T-cell (primary cell): ENCODE measurements around the gene DIPK2A. TPM values are rescaled to one million over a fixed set of nuclear protein-coding genes. Genes with fewer than 3 reads are reported as not detected.

Experiments used
- ATAC-seq, 4 experiments: fragments of 200-7000 bp in 3 of 4; fragments of 150-1000 bp in 1 of 4; cut with Tn5 transposase; replicated peaks in 1 of 4; 1 replicate in 3 of 4; 2 replicates in 1 of 4; pipeline ENCODE4 v1.10.0; 2021; ENCODE audit warnings: moderate library complexity in 3 of 4, mild to moderate bottlenecking in 2 of 4, moderate number of reproducible peaks in 1 of 4
- CTCF ChIA-PET, 2 donors: fragments of 300-600 bp; sonication (Branson Sonifier 250); formaldehyde crosslinking; loops; one replicate each; lab custom pipeline; 2022; ENCODE audit warnings: antibody characterized with exemption in 2 of 2; lab: Charles Lee
- POLR2A ChIA-PET, 2 donors: fragments of 300-600 bp; sonication (Branson Sonifier 250); formaldehyde crosslinking; loops; one replicate each; lab custom pipeline; 2022; ENCODE audit warnings: antibody characterized with exemption in 2 of 2; lab: Charles Lee
- DNase-seq, 35 experiments: peaks; one replicate each; pipeline versions ENCODE4 v3.0.0 to v3.0.0-alpha.2; 2013 to 2023
- H3K27ac ChIP-seq: one replicate; pipeline ENCODE4 v1.5.1; 2013; ENCODE audit warnings: low read length
- H3K27me3 ChIP-seq, 2 experiments: replicated peaks in 1 of 2; 1 replicate in 1 of 2; 2 replicates in 1 of 2; pipeline versions ENCODE4 v1.6.1 to v1.7.0; 2013; ENCODE audit warnings: low read length in 1 of 2, mixed read lengths in 1 of 2; ENCODE audit not compliant: control insufficient read depth in 2 of 2, insufficient read depth in 2 of 2; ENCODE audit errors: extremely low read depth in 1 of 2
- H3K36me3 ChIP-seq, 2 donors: 1 replicate in 1 of 2; 2 replicates in 1 of 2; pipeline versions ENCODE4 v1.6.1 to v1.7.0; 2013; ENCODE audit warnings: low read length in 1 of 2; ENCODE audit not compliant: control insufficient read depth in 2 of 2, insufficient read depth in 1 of 2; ENCODE audit errors: extremely low read depth in 1 of 2
- H3K4me1 ChIP-seq, 2 experiments: 1 replicate in 1 of 2; 2 replicates in 1 of 2; pipeline versions ENCODE4 v1.6.1 to v1.7.0; 2013; ENCODE audit warnings: low read length in 2 of 2, mixed read lengths in 1 of 2; ENCODE audit not compliant: insufficient read depth in 2 of 2, control insufficient read depth in 1 of 2; ENCODE audit errors: extremely low read depth in 1 of 2
- H3K4me3 ChIP-seq, 2 donors: 1 replicate in 1 of 2; 2 replicates in 1 of 2; pipeline versions ENCODE4 v1.5.1 to v1.7.0; 2013; ENCODE audit warnings: mild to moderate bottlenecking in 2 of 2, low read length in 1 of 2, moderate library complexity in 1 of 2; ENCODE audit not compliant: control insufficient read depth in 1 of 2; ENCODE audit errors: extremely low read depth in 1 of 2
- H3K9me3 ChIP-seq: 2 replicates; pipeline ENCODE4 v1.7.0; 2013
- H3K27ac Mint-ChIP-seq, 2 donors: one replicate each; pipeline ENCODE4 v1.8.0; 2020 to 2021; ENCODE audit warnings: mild to moderate bottlenecking in 2 of 2, mixed read lengths in 2 of 2
- H3K27me3 Mint-ChIP-seq, 2 donors: one replicate each; pipeline ENCODE4 v1.8.0; 2021 to 2022; ENCODE audit warnings: mixed read lengths in 2 of 2
- H3K36me3 Mint-ChIP-seq: one replicate; pipeline ENCODE4 v1.8.0; 2021; ENCODE audit warnings: mixed read lengths
- H3K4me1 Mint-ChIP-seq, 3 donors: one replicate each; pipeline ENCODE4 v1.8.0; 2020 to 2022; ENCODE audit warnings: mixed read lengths in 3 of 3, mild to moderate bottlenecking in 1 of 3
- H3K4me3 Mint-ChIP-seq, 3 donors: one replicate each; pipeline ENCODE4 v1.8.0; 2020 to 2022; ENCODE audit warnings: mild to moderate bottlenecking in 3 of 3, mixed read lengths in 3 of 3, moderate library complexity in 3 of 3
- H3K9me3 Mint-ChIP-seq, 3 donors: one replicate each; pipeline ENCODE4 v1.8.0; 2020 to 2022; ENCODE audit warnings: mixed read lengths in 3 of 3
- WGBS: methylation state at CpG from one replicate; pipeline ENCODE4 v1.1.5; 2013; ENCODE audit warnings: missing lambda C conversion rate; ENCODE audit not compliant: insufficient coverage; 5-methylcytosine and 5-hydroxymethylcytosine counted together
- total RNA-seq, 35 experiments: library from RNA in 6 of 35; stranded (reverse) in 6 of 35; fragments of 120-200 nt in 1 of 35; gene quantifications; one replicate each; pipeline versions ENCODE4 v1.2.1 to v1.2.4 and lab custom pipeline; 2013 to 2026

Gene DIPK2A, protein sequence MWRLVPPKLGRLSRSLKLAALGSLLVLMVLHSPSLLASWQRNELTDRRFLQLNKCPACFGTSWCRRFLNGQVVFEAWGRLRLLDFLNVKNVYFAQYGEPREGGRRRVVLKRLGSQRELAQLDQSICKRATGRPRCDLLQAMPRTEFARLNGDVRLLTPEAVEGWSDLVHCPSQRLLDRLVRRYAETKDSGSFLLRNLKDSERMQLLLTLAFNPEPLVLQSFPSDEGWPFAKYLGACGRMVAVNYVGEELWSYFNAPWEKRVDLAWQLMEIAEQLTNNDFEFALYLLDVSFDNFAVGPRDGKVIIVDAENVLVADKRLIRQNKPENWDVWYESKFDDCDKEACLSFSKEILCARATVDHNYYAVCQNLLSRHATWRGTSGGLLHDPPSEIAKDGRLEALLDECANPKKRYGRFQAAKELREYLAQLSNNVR
- total RNA-seq (10 to 100 TPM; 15.7 to 23.1 (median 19.3) TPM), total RNA-seq (lab: John Stamatoyannopoulos, UW) (15.6 to 63.2 (median 28.7) reads per million in 29 experiments)
- total RNA-seq (2013), result 19.9 TPM

GRCh38 chr3:143971359-143972154 is at the start of gene DIPK2A:
Gene DIPK2A (plus strand): TSS chr3:143971823. CDS start chr3:143972333, 510 bp downstream.
- Histone ChIP-seq H3K4me1 (peaks cover 8 to 17% of the 10 kb centered on the region in 2 experiments), H3K4me3 (peak within 1 kb of the TSS; percentile 91 to 92), H3K36me3 (no peaks in the 10 kb centered on the region), H3K9me3 (no peaks in the 10 kb centered on the region), H3K27me3 (no peaks in the 10 kb centered on the region), H3K27ac (peak within 1 kb of the TSS; percentile 79)
- peak within 1 kb of the TSS; percentile 99 to 100 (median 100) for H3K4me3 Mint-ChIP-seq
- peak; percentile 88 to 96 (median 92) for DNase-seq
- WGBS, result 0% methylated on average over 30 of the region's 71 CpGs
- H3K4me1 Mint-ChIP-seq, result peaks cover 25 to 37% (median 29%) of the 10 kb centered on the region in 3 donors
- CTCF ChIA-PET, result interaction anchor here (0.6 to 2.8 kb wide), 21 partner anchors 8 to 1544 kb away, joined by 3 to 16 read pairs (median 4); partner anchors contain the start of genes ATR (in 1 of the 2) and SLC9A9 (in 1 of the 2)
- H3K9me3 Mint-ChIP-seq, result no peaks in the 10 kb centered on the region
- ATAC-seq, result peak; percentile 69 to 79 (median 72)
- POLR2A ChIA-PET, result interaction anchor here (0.6 to 1.5 kb wide), 18 partner anchors 8 to 1427 kb away, joined by 3 to 9 read pairs (median 3); partner anchors contain the start of gene U2SURP (in 1 of the 2)
- H3K27me3 Mint-ChIP-seq, result peaks cover 0 to 7% of the 10 kb centered on the region in 2 donors
- H3K36me3 Mint-ChIP-seq, result no peaks in the 10 kb centered on the region
- peak within 1 kb of the TSS; percentile 94 to 99 for H3K27ac Mint-ChIP-seq

DNA sequence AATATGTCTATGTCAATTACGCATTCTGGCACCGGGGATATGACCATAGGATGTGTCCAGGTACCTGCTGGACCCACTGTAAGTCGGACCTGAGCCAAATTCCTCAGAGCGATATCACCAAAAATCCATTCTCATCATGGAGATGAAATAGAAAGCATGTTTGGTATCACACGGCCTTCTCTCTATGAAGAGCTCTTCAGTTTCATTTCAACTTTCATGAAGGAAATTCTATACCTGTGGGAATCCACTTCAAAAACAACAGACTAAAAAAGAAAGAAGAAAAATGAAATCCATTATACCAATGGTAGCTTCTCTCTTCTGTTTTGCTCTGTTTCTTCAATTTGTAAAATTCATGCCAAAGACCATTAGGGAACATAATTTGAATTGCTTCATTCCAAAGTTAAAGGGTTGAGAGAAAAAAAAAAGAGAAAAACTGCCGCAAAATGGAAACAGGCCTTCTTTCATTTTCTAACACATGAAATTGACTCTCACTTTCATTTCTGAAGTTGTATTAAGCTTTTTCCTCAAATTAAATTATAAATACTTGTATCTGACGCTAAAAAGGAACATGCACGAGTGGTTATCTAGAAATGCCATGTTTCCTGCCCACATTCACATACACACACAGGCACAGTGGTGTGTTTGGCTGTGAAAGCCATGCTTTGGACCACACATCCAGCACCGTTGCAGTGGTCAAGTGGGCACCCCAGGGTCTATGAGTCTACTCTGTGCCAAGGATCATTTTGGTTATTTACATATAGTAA is 46.9 kb upstream of the DIPK2A start:
- ChIA-PET CTCF (no interaction called here), POLR2A (interaction anchor here in 1 of 2 donors (0.7 kb wide), 1 partner anchor 98 kb away, joined by 3 read pairs; no protein-coding TSS in a partner anchor)
- H3K9me3 ChIP-seq, result no peaks in the 10 kb centered on the region
- ATAC-seq (no peak), DNase-seq (no peak)
- H3K4me3 ChIP-seq, result no peak overlapping the region
- H3K27ac ChIP-seq, result no peak overlapping the region
- H3K27me3 Mint-ChIP-seq, result no peaks in the 10 kb centered on the region
- H3K9me3 Mint-ChIP-seq, result no peaks in the 10 kb centered on the region
- no peaks in the 10 kb centered on the region for H3K4me1 ChIP-seq
- H3K36me3 Mint-ChIP-seq, result no peaks in the 10 kb centered on the region
- H3K36me3 ChIP-seq, result no peaks in the 10 kb centered on the region
- 100% methylated on average over 3 of the region's 9 CpGs for WGBS
- peaks cover 7 to 26% (median 8%) of the 10 kb centered on the region in 3 donors for H3K4me1 Mint-ChIP-seq
- H3K27me3 ChIP-seq, result no peaks in the 10 kb centered on the region
- no peak overlapping the region for H3K4me3 Mint-ChIP-seq
- H3K27ac Mint-ChIP-seq, result no peak overlapping the region

GRCh38 chr3:143928056-143928455 is 43.6 kb upstream of the DIPK2A start:
- Histone ChIP-seq H3K9me3 (no peaks in the 10 kb centered on the region), H3K27me3 (no peaks in the 10 kb centered on the region), H3K27ac (no peak overlapping the region), H3K4me3 (no peak overlapping the region), H3K4me1 (no peaks in the 10 kb centered on the region), H3K36me3 (no peaks in the 10 kb centered on the region)
- ChIA-PET CTCF (no interaction called here), POLR2A (interaction anchor here in 1 of 2 donors (0.5 kb wide), 1 partner anchor 175 kb away, joined by 3 read pairs; no protein-coding TSS in a partner anchor)
- no peaks in the 10 kb centered on the region for H3K36me3 Mint-ChIP-seq
- H3K9me3 Mint-ChIP-seq, result no peaks in the 10 kb centered on the region
- peaks cover 10 to 17% of the 10 kb centered on the region in 2 donors for H3K27me3 Mint-ChIP-seq
- DNase-seq, result no peak
- H3K27ac Mint-ChIP-seq, result no peak overlapping the region
- no CpG with 5 or more reads among the region's 1 CpG for WGBS
- ATAC-seq, result no peak
- H3K4me3 Mint-ChIP-seq, result no peak overlapping the region
- H3K4me1 Mint-ChIP-seq, result peaks cover 0 to 13% (median 1%) of the 10 kb centered on the region in 3 donors

GRCh38 chr3:143928541-143929255 is 42.9 kb upstream of the DIPK2A start:
- DNase-seq, result no peak
- H3K9me3 Mint-ChIP-seq, result no peaks in the 10 kb centered on the region
- H3K4me1 Mint-ChIP-seq, result peaks cover 0 to 12% (median 1%) of the 10 kb centered on the region in 3 donors

DNA sequence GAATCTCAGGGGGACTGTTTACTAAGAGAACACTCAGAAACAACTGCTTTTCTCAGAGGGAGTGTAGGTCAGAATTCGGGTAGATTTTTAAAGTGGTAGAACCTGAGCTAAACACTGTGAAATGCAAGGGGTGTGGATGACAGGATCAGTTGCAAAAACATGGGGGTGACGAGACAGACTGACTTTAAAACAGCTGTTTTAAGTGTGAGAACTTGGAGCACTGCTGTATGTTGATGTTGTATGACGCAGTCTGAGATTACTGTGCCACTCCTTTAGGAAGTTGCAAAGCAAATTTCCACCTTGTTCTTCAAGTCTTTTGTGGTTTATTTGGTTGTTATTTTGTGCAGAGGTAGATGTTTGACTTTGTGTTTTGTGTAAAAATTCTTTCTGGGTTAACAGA is 36.8 kb upstream of the DIPK2A start:
- ATAC-seq (no peak), DNase-seq (no peak)
- Histone ChIP-seq H3K36me3 (no peaks in the 10 kb centered on the region), H3K27me3 (peaks cover 0 to 3% of the 10 kb centered on the region in 2 experiments), H3K4me3 (no peak overlapping the region), H3K9me3 (no peaks in the 10 kb centered on the region), H3K4me1 (no peaks in the 10 kb centered on the region), H3K27ac (no peak overlapping the region)
- 42% methylated on average over 2 of the region's 3 CpGs for WGBS
- H3K4me3 Mint-ChIP-seq, result no peak overlapping the region
- ChIA-PET CTCF (no interaction called here), POLR2A (no interaction called here)
- no peaks in the 10 kb centered on the region for H3K9me3 Mint-ChIP-seq
- no peak overlapping the region for H3K27ac Mint-ChIP-seq
- peaks cover 33 to 41% of the 10 kb centered on the region in 2 donors for H3K27me3 Mint-ChIP-seq
- H3K36me3 Mint-ChIP-seq, result peaks cover 4% of the 10 kb centered on the region
- H3K4me1 Mint-ChIP-seq, result no peaks in the 10 kb centered on the region

More at GRCh38 chr3:143928541-143929255, 42.9 kb upstream of the DIPK2A start:
- Mint-ChIP-seq H3K36me3 (no peaks in the 10 kb centered on the region), H3K27me3 (peaks cover 10 to 18% of the 10 kb centered on the region in 2 donors), H3K4me3 (no peak overlapping the region), H3K27ac (no peak overlapping the region)
- H3K4me3 ChIP-seq, result no peak overlapping the region
- ATAC-seq, result no peak
- H3K4me1 ChIP-seq, result no peaks in the 10 kb centered on the region
- no peak overlapping the region for H3K27ac ChIP-seq
- no peaks in the 10 kb centered on the region for H3K27me3 ChIP-seq
- ChIA-PET POLR2A (interaction anchor here in 1 of 2 donors (0.6 kb wide), 1 partner anchor 12 kb away, joined by 3 read pairs; no protein-coding TSS in a partner anchor), CTCF (no interaction called here)
- H3K9me3 ChIP-seq, result no peaks in the 10 kb centered on the region
- H3K36me3 ChIP-seq, result no peaks in the 10 kb centered on the region
- WGBS, result no CpG with 5 or more reads among the region's 3 CpGs
